Measurements from ENCODE around the gene FSTL4. TPM values are rescaled to one million over a fixed set of nuclear protein-coding genes. Genes with fewer than 3 reads are reported as not detected.

Gene FSTL4
- total and polyA plus RNA-seq, 2 donors (not counting 1 experiment from before 2014, with no cell fraction given), result 0.31 to 6.7 TPM

DNA sequence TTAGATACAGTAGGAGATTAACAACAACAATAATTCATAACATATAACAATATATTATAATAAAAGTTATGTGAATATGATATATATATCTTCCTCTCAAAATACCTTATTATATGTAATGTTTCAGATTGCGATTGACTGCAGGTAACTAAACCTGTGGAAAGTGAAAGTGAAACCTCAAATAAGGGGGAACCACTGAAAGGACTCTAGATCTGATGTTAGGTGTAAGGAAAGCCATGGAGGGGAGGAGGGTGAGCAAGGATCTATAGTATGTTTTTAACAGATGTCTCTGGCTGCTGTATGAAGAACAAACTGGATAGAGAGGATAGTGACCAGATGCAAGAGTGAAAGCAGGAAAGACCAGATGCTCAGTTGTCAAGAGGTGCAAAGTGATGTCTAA lies 5.8 kb upstream of the FSTL4 start:
- Histone ChIP-seq H3K4me1 (ENCODE audit: control insufficient read depth in 2 of 2, insufficient read depth in 2 of 2, low read length in 2 of 2) (peaks cover 0 to 1% of the 10 kb centered on the region in 2 donors), H3K79me2 (ENCODE audit: control insufficient read depth, insufficient read depth, low read length) (no peaks in the 10 kb centered on the region), H3K36me3 (replicated peaks in 1 of 2; ENCODE audit: control extremely low read depth in 1 of 2, control insufficient read depth in 1 of 2, extremely low read depth in 1 of 2, insufficient read depth in 2 of 2, low read length in 1 of 2) (no peaks in the 10 kb centered on the region), H3K27me3 (replicated peaks in 1 of 4; ENCODE audit: control extremely low read depth in 1 of 4, control insufficient read depth in 3 of 4, insufficient read depth in 4 of 4, low read length in 3 of 4) (peaks cover 0 to 17% (median 13%) of the 10 kb centered on the region in 4 experiments), H3K9ac (ENCODE audit: low read length) (no peak overlapping the region), H4K20me1 (ENCODE audit: control insufficient read depth, insufficient read depth, low read length, poor library complexity, severe bottlenecking) (no peaks in the 10 kb centered on the region), H3K9me3 (ENCODE audit: control extremely low read depth in 1 of 3, control insufficient read depth in 2 of 3, insufficient read depth in 1 of 3, low read length in 2 of 3) (no peaks in the 10 kb centered on the region), H3K4me3 (ENCODE audit: control extremely low read depth in 1 of 5, extremely low read depth in 1 of 5, insufficient read depth in 1 of 5, low read depth in 2 of 5, low read length in 4 of 5) (no peak overlapping the region), H3K27ac (ENCODE audit: low read length in 2 of 2) (no peak overlapping the region), H2AFZ (ENCODE audit: insufficient read depth, low read depth, low read length, poor library complexity, severe bottlenecking) (no peak overlapping the region), H3K4me2 (replicated peaks; ENCODE audit: low read depth, low read length, poor library complexity, severe bottlenecking) (no peak overlapping the region)
- H3K4me1 Mint-ChIP-seq, result peaks cover 3% of the 10 kb centered on the region
- 40% methylated on average over 1 of the region's 1 CpG for WGBS (ENCODE audit: insufficient coverage)
- TF ChIP-seq, protein P1, sequence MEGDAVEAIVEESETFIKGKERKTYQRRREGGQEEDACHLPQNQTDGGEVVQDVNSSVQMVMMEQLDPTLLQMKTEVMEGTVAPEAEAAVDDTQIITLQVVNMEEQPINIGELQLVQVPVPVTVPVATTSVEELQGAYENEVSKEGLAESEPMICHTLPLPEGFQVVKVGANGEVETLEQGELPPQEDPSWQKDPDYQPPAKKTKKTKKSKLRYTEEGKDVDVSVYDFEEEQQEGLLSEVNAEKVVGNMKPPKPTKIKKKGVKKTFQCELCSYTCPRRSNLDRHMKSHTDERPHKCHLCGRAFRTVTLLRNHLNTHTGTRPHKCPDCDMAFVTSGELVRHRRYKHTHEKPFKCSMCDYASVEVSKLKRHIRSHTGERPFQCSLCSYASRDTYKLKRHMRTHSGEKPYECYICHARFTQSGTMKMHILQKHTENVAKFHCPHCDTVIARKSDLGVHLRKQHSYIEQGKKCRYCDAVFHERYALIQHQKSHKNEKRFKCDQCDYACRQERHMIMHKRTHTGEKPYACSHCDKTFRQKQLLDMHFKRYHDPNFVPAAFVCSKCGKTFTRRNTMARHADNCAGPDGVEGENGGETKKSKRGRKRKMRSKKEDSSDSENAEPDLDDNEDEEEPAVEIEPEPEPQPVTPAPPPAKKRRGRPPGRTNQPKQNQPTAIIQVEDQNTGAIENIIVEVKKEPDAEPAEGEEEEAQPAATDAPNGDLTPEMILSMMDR (IDR thresholded peaks at IDR 0.05), result no peak
- TF ChIP-seq EZH2 (IDR thresholded peaks at IDR 0.05; ENCODE audit: borderline replicate concordance, insufficient read depth, low read depth, low read length, poor library complexity, severe bottlenecking), result no peak
- peaks cover 42% of the 10 kb centered on the region for H3K27me3 Mint-ChIP-seq
- ChIA-PET CTCF (no interaction called here), POLR2A (no interaction called here)
- DNase-seq, result no peak
- H3K4me3 Mint-ChIP-seq, result no peak overlapping the region
- no peaks in the 10 kb centered on the region for H3K9me3 Mint-ChIP-seq (ENCODE audit: insufficient read depth)
- intact Hi-C loops (cut with micrococcal nuclease), result loop anchor here (10.0 kb wide), 1 partner anchor 503 kb away; no protein-coding TSS in a partner anchor
- ATAC-seq (ENCODE audit: low read depth), result no peak
- H3K27ac Mint-ChIP-seq, result no peak overlapping the region

DNA sequence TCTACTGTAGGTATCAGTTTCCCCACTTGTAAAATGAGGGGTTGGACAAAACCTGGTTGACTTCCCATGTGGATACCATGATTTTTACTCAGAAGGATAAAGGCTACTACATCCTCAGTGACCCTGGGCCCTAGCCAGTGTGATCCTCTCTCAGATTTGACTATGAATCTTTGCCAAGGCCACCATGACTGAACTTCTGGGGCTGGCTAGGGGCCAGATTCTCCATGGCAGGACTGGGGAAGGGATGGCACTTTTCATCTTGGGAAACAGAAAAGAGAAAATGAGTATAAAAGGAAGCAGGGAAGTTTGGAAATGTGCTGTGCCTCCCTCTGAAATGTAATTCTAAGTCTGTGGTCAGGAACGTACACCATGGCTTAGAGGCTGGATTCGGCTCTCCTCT lies 1.4 kb upstream of the FSTL4 start:
- ChIA-PET POLR2A (no interaction called here), CTCF (interaction anchor here (0.7 kb wide), 1 partner anchor 513 kb away, joined by 3 read pairs; no protein-coding TSS in a partner anchor)
- Histone ChIP-seq H3K27ac (ENCODE audit: low read length in 2 of 2) (no peak overlapping the region), H3K9ac (ENCODE audit: low read length) (no peak overlapping the region), H4K20me1 (ENCODE audit: control insufficient read depth, insufficient read depth, low read length, poor library complexity, severe bottlenecking) (no peaks in the 10 kb centered on the region), H3K9me3 (ENCODE audit: control extremely low read depth in 1 of 3, control insufficient read depth in 2 of 3, insufficient read depth in 1 of 3, low read length in 2 of 3) (no peaks in the 10 kb centered on the region), H3K4me1 (ENCODE audit: control insufficient read depth in 2 of 2, insufficient read depth in 2 of 2, low read length in 2 of 2) (peaks cover 17 to 23% of the 10 kb centered on the region in 2 donors), H3K4me3 (ENCODE audit: control extremely low read depth in 1 of 5, extremely low read depth in 1 of 5, insufficient read depth in 1 of 5, low read depth in 2 of 5, low read length in 4 of 5) (no peak overlapping the region), H3K36me3 (replicated peaks in 1 of 2; ENCODE audit: control extremely low read depth in 1 of 2, control insufficient read depth in 1 of 2, extremely low read depth in 1 of 2, insufficient read depth in 2 of 2, low read length in 1 of 2) (no peaks in the 10 kb centered on the region), H2AFZ (ENCODE audit: insufficient read depth, low read depth, low read length, poor library complexity, severe bottlenecking) (no peak overlapping the region), H3K79me2 (ENCODE audit: control insufficient read depth, insufficient read depth, low read length) (no peaks in the 10 kb centered on the region), H3K4me2 (replicated peaks; ENCODE audit: low read depth, low read length, poor library complexity, severe bottlenecking) (no peak overlapping the region), H3K27me3 (replicated peaks in 1 of 4; ENCODE audit: control extremely low read depth in 1 of 4, control insufficient read depth in 3 of 4, insufficient read depth in 4 of 4, low read length in 3 of 4) (peaks cover 2 to 47% (median 42%) of the 10 kb centered on the region in 4 experiments)
- H3K4me3 Mint-ChIP-seq, result no peak overlapping the region
- no peak for TF ChIP-seq EZH2 (IDR thresholded peaks at IDR 0.05; ENCODE audit: borderline replicate concordance, insufficient read depth, low read depth, low read length, poor library complexity, severe bottlenecking)
- TF ChIP-seq, protein P1 (IDR thresholded peaks at IDR 0.05), result no peak
- intact Hi-C loops (cut with micrococcal nuclease), result loop anchor here (10.0 kb wide), 1 partner anchor 499 kb away; no protein-coding TSS in a partner anchor
- no peak for DNase-seq
- no CpG with 5 or more reads among the region's 2 CpGs for WGBS (ENCODE audit: insufficient coverage)
- peaks cover 17% of the 10 kb centered on the region for H3K4me1 Mint-ChIP-seq
- no peak overlapping the region for H3K27ac Mint-ChIP-seq
- H3K9me3 Mint-ChIP-seq (ENCODE audit: insufficient read depth), result no peaks in the 10 kb centered on the region
- H3K27me3 Mint-ChIP-seq, result peaks cover 44% of the 10 kb centered on the region
- ATAC-seq (ENCODE audit: low read depth), result no peak

Data from B cell (primary cell).